Transverse colon (tissue), 4 donors: ENCODE measurements around the gene LHX3.

Source experiments
- CTCF ChIP-seq, 5 experiments: fragments of 200-600 bp in 3 of 5; fragments of 450-650 bp in 2 of 5; sonication (generic) in 3 of 5; IDR thresholded peaks; 1 replicate in 2 of 5; 2 replicates in 3 of 5; pipeline ENCODE4 v1.5.1; 2016 to 2017; ENCODE audit warnings: antibody characterized with exemption in 5 of 5, inconsistent platforms in 3 of 5, mild to moderate bottlenecking in 2 of 5, moderate library complexity in 1 of 5
- POLR2A ChIP-seq: fragments of 450-650 bp; IDR thresholded peaks from one replicate; pipeline ENCODE4 v1.6.1; 2016; ENCODE audit warnings: antibody characterized with exemption, mild to moderate bottlenecking, moderate library complexity
- POLR2AphosphoS5 ChIP-seq, 3 donors: sonication (generic); formaldehyde crosslinking; IDR thresholded peaks; one replicate each; pipeline ENCODE4 v1.6.1; 2016; ENCODE audit warnings: antibody characterized with exemption in 3 of 3

DNA sequence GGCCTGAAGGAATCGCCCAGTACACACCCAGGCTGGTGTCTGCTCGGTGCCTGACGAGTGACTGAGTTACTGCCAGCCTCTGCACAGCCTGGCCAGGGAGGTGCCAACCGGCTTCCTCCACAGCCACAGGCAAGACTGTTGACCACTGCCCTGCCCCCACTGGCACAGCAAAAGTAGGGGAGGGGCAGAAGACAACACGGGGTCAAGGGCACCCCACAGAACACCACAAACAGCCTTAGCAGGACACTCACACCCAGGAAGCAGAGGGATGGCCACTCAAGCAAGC lies 722 bp upstream of the LHX3 start:
- TF ChIP-seq CTCF (IDR thresholded peaks at IDR 0.05) = no peak
- no peak for TF ChIP-seq POLR2A
- TF ChIP-seq POLR2AphosphoS5 (IDR thresholded peaks at IDR 0.05) = no peak
